GM06990 (cell line): ENCODE data around the gene SOD1.

Experiments used
- DNase-seq: peaks from one replicate; pipeline ENCODE4 v3.0.0-alpha.2; 2011; ENCODE audit not compliant: insufficient read length; ENCODE audit errors: extremely low read depth
- H3K27me3 ChIP-seq: replicated peaks from 2 replicates; pipeline ENCODE4 v1.6.0; 2011; ENCODE audit warnings: low read length; ENCODE audit not compliant: control insufficient read depth, insufficient read depth
- H3K36me3 ChIP-seq: 2 replicates; pipeline ENCODE4 v1.5.1; 2011; ENCODE audit warnings: low read length; ENCODE audit not compliant: control insufficient read depth, insufficient read depth
- H3K4me3 ChIP-seq: replicated peaks from 2 replicates; pipeline ENCODE4 v1.5.1; 2011; ENCODE audit warnings: low read depth, mild to moderate bottlenecking, control low read depth, low read length
- CTCF ChIP-seq: IDR thresholded peaks from 2 replicates; pipeline ENCODE4 v1.5.1; 2011; ENCODE audit warnings: low read length, control low read depth, mild to moderate bottlenecking, inconsistent platforms; ENCODE audit not compliant: insufficient read depth, poor library complexity, severe bottlenecking

Gene SOD1

GRCh38 chr21:31666445-31667010 lies 7.0 kb downstream of the SOD1 start:
- no peak for TF ChIP-seq CTCF
- Histone ChIP-seq H3K36me3 (peaks cover 8% of the 10 kb centered on the region), H3K27me3 (no peaks in the 10 kb centered on the region), H3K4me3 (no peak overlapping the region)
- DNase-seq = no peak

GRCh38 chr21:31667132-31667531 lies 7.6 kb downstream of the SOD1 start:
- no peak overlapping the region for H3K4me3 ChIP-seq
- H3K36me3 ChIP-seq = peaks cover 12% of the 10 kb centered on the region
- no peak for TF ChIP-seq CTCF
- no peak for DNase-seq
- no peaks in the 10 kb centered on the region for H3K27me3 ChIP-seq

GRCh38 chr21:31667639-31668038 lies 8.1 kb downstream of the SOD1 start:
- DNase-seq = no peak
- Histone ChIP-seq H3K27me3 (no peaks in the 10 kb centered on the region), H3K4me3 (no peak overlapping the region), H3K36me3 (peaks cover 12% of the 10 kb centered on the region)
- TF ChIP-seq CTCF = no peak

GRCh38 chr21:31668651-31669491 lies 9.4 kb downstream of the SOD1 start:
- peaks cover 9% of the 10 kb centered on the region for H3K36me3 ChIP-seq
- no peak overlapping the region for H3K4me3 ChIP-seq
- no peak for TF ChIP-seq CTCF
- DNase-seq = peak; percentile 35
- H3K27me3 ChIP-seq = no peaks in the 10 kb centered on the region

- H3K27me3 ChIP-seq = no peaks in the 10 kb centered on the region
- no peak overlapping the region for H3K4me3 ChIP-seq
- TF ChIP-seq CTCF = no peak
- no peak for DNase-seq
- peaks cover 9% of the 10 kb centered on the region for H3K36me3 ChIP-seq
These were observed 10.6 kb downstream of the SOD1 start for GRCh38 chr21:31670070-31670469.
